Activated CD4-positive, alpha-beta memory T cell treated with anti-CD3 and anti-CD28 coated beads for 36 hours (primary cell): ENCODE measurements around the gene IMMP2L. TPM values are rescaled to one million over a fixed set of nuclear protein-coding genes. Genes with fewer than 3 reads are reported as not detected.

Source experiments
- CTCF ChIA-PET: fragments of 350-600 bp; sonication (Branson Sonifier 250); formaldehyde crosslinking; loops from one replicate; lab custom pipeline; 2021; ENCODE audit warnings: antibody characterized with exemption, inconsistent platforms; lab: Charles Lee
- POLR2A ChIA-PET: fragments of 350-600 bp; sonication (Branson Sonifier 250); formaldehyde crosslinking; loops from one replicate; lab custom pipeline; 2021; ENCODE audit warnings: antibody characterized with exemption; lab: Charles Lee
- DNase-seq: peaks from one replicate; pipeline ENCODE4 v3.0.0-alpha.2; 2020
- H3K27ac Mint-ChIP-seq: one replicate; pipeline ENCODE4 v1.8.0; 2021; ENCODE audit warnings: mixed read lengths
- H3K27me3 Mint-ChIP-seq: one replicate; pipeline ENCODE4 v1.8.0; 2021; ENCODE audit warnings: mixed read lengths
- H3K36me3 Mint-ChIP-seq: one replicate; pipeline ENCODE4 v1.8.0; 2021; ENCODE audit warnings: mixed read lengths
- H3K4me1 Mint-ChIP-seq: one replicate; pipeline ENCODE4 v1.8.0; 2021; ENCODE audit warnings: low read depth, mixed read lengths
- H3K4me3 Mint-ChIP-seq: one replicate; pipeline ENCODE4 v1.8.0; 2021; ENCODE audit warnings: mild to moderate bottlenecking, mixed read lengths
- H3K9me3 Mint-ChIP-seq: one replicate; pipeline ENCODE4 v1.8.0; 2021; ENCODE audit warnings: mixed read lengths
- intact Hi-C: fragments of 100-400 bp; cut with micrococcal nuclease; formaldehyde crosslinking; loops from one replicate; pipeline ENCODE4 v1.15.1; 2023
- total RNA-seq, 2 experiments: library from RNA; stranded (reverse); gene quantifications; one replicate each; pipeline ENCODE4 v1.2.3, GENCODE V29; 2021

Gene IMMP2L
- total RNA-seq, 2 experiments from 2014 or later = 14.4 to 20.5 TPM

DNA sequence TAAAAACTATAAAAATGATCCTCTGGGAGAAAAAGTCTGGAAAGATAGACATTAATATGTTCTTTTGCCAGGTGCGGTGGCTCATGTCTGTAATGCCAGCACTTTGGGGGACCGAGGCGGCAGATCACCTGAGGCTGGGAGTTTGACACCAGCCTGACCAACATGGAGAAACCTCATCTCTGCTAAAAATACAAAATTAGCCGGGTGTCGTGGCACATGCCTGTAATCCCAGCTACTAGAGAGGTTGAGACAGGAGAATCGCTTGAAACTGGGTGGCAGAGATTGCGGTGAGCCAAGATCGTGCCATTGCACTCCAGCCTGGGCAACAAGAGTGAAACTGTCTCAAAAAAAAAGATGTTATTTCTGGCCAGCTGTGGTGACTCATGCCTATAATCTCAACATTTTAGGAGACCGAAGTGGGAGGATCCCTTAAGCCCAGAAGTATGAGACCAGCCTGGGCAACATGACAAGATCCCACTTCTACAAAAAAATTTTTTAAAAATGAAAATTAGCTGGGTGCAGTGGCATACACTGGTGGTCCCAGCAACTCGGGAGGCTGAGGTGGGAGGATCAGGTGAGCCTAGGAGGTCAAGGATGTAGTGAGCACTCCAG is 573.3 kb downstream of the IMMP2L start:
- Mint-ChIP-seq H3K9me3 (no peaks in the 10 kb centered on the region), H3K4me1 (peaks cover 13% of the 10 kb centered on the region), H3K27me3 (no peaks in the 10 kb centered on the region), H3K27ac (no peak overlapping the region), H3K4me3 (no peak overlapping the region), H3K36me3 (no peaks in the 10 kb centered on the region)
- POLR2A ChIA-PET = no interaction called here
- CTCF ChIA-PET = no interaction called here
- no peak for DNase-seq
- intact Hi-C loops = no loop called here

DNA sequence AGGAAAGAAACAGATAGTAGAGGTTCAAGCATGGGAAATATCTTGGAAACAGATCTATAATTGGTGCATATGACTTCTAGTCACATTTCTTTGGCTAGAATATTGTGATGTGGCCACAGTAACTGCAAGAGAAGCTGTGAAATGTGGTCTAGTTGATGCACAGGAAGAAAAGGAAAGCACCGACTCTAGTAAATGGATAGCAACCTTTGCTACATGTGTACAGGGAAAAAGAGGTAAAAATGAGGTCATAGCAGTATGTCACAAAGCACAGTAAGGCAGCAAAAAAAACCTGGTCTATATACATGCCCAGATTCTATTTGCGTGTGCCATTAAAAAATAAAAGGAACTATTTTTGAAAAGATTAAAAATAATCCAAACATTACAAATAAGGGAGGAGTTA is 573.9 kb downstream of the IMMP2L start:
- POLR2A ChIA-PET = no interaction called here

DNA sequence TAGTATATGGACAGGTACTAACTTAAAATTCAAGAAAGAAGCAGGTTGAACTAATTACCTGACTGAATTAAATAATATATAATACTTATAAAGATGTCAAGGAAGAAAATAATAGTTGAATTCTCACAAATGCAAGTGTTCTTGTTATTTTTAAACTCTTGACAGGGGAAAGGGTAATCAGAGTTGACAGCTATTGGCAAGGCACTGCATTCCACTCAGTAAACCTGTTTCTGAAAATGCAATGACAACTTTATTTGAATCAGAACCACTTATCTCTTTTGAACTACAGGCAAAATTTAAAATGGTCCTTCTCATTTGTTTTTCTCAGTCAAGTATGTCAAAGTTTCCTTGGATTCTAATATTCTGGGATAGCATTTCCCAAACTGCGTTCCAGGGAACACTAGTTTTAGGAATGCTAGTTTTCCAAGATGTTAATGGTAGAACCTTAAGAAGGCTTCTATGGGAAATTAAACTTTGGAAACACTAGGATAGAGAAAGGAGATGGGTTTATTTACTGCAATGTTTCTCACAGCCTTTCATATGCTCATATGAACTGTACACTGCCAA is 575.1 kb downstream of the IMMP2L start:
- Mint-ChIP-seq H3K4me1 (no peaks in the 10 kb centered on the region), H3K27ac (no peak overlapping the region), H3K27me3 (no peaks in the 10 kb centered on the region), H3K9me3 (no peaks in the 10 kb centered on the region), H3K4me3 (no peak overlapping the region), H3K36me3 (no peaks in the 10 kb centered on the region)
- intact Hi-C loops = no loop called here
- CTCF ChIA-PET = no interaction called here
- DNase-seq = no peak
- POLR2A ChIA-PET = no interaction called here

More for the DNA sequence above, 573.9 kb downstream of the IMMP2L start:
- no peaks in the 10 kb centered on the region for H3K36me3 Mint-ChIP-seq
- no peak for DNase-seq
- intact Hi-C loops = no loop called here
- no peaks in the 10 kb centered on the region for H3K9me3 Mint-ChIP-seq
- CTCF ChIA-PET = no interaction called here
- no peaks in the 10 kb centered on the region for H3K27me3 Mint-ChIP-seq
- H3K27ac Mint-ChIP-seq = no peak overlapping the region
- H3K4me1 Mint-ChIP-seq = peaks cover 6% of the 10 kb centered on the region
- H3K4me3 Mint-ChIP-seq = no peak overlapping the region

DNA sequence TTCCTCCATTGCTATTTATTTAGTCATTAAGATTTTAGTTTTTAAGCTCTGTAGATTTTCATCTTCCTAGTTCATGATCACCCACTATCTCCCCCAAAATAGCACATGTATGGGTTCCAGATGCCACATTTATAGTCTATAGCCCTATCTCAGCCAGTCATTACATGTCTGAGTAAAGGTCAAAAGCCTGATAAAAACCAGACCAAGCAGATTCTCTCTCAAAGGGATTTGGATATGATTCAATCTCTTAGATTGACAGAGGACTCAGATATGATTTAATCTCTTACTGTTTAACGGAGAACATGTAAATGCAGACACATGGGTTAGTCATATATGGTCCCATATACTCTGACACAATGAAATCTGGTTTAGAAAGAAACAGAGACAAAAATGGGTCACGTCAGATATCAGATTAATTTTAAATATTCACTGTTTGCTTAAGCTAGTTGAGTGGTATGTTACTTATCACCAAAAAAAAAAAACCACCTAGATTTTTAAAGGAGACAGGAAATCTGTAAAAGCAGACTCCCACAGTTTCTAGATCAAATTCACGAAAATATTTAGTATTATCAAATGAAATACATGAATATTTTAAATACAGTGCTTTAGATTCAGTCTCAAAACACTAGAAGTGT is 578.4 kb downstream of the IMMP2L start:
- CTCF ChIA-PET = no interaction called here
- no peak overlapping the region for H3K4me3 Mint-ChIP-seq
- no peaks in the 10 kb centered on the region for H3K4me1 Mint-ChIP-seq
- intact Hi-C loops = no loop called here
- no peaks in the 10 kb centered on the region for H3K36me3 Mint-ChIP-seq
- POLR2A ChIA-PET = no interaction called here
- no peak for DNase-seq
- no peak overlapping the region for H3K27ac Mint-ChIP-seq
- no peaks in the 10 kb centered on the region for H3K27me3 Mint-ChIP-seq
- H3K9me3 Mint-ChIP-seq = no peaks in the 10 kb centered on the region

DNA sequence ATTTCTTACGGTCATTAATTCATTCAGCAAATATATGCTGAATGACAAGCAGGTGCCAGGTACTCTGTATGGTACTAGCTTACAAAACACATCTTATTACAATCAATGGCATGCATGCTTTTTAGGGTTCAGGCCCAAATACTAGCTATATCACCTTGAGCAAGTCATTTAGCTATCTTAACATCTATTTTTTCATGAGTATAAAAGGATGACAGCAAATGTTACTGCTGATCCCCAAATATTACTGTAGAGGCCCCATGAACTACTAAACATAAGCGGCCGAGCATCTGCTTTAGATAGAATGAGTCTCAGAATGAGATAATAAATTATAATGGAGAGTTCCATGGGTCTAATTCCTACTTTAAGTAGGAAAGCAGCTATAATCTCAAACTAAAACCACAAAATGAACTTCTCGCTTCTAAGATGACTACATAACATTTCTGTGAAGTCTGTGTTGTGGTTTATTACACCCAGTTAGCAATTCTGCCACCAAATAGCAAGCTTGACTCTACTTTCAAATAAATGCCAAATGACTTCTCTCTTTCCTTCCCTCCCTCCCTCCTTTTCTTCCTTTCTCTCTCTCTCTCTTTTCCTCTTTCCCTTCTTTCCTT is 585.1 kb downstream of the IMMP2L start:
- intact Hi-C loops = loop anchor here (1.0 to 2.0 kb wide), 3 partner anchors 34 to 106 kb away; no protein-coding TSS in a partner anchor

DNA sequence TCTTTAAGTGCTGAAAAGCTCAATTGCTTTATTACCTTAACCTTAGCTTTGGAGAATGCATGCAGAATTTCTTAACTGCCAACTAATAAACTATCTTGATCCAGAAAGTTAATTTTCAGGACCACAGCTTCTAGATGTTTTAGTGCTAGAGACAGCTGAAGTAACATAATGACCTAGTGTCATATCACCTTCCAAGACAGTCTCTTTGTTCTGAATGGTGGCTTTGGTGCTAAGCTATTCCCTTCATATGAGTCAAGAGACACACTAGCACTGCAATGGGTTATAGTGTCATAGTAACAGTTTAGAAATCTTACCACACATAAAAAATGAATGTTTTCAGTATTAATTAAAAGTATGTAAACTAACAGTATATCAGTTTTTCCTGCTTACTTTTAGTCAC is 586.8 kb downstream of the IMMP2L start:
- no peak for DNase-seq
- ChIA-PET CTCF (no interaction called here), POLR2A (no interaction called here)
- intact Hi-C loops = no loop called here
- no peaks in the 10 kb centered on the region for H3K27me3 Mint-ChIP-seq
- H3K9me3 Mint-ChIP-seq = no peaks in the 10 kb centered on the region
- H3K36me3 Mint-ChIP-seq = no peaks in the 10 kb centered on the region
- H3K4me3 Mint-ChIP-seq = no peak overlapping the region
- peaks cover 24% of the 10 kb centered on the region for H3K4me1 Mint-ChIP-seq
- no peak overlapping the region for H3K27ac Mint-ChIP-seq

More for the DNA sequence above, 585.1 kb downstream of the IMMP2L start:
- ChIA-PET CTCF (interaction anchor here (0.6 to 0.7 kb wide), 2 partner anchors 35 to 125 kb away, joined by 3 read pairs; no protein-coding TSS in a partner anchor), POLR2A (interaction anchor here (1.0 kb wide), 1 partner anchor 48 kb away, joined by 3 read pairs; no protein-coding TSS in a partner anchor)
- Mint-ChIP-seq H3K27ac (peak overlapping the region; percentile 59), H3K4me3 (peak overlapping the region; percentile 28), H3K27me3 (no peaks in the 10 kb centered on the region), H3K4me1 (peaks cover 24% of the 10 kb centered on the region), H3K36me3 (no peaks in the 10 kb centered on the region), H3K9me3 (no peaks in the 10 kb centered on the region)
- DNase-seq = no peak

DNA sequence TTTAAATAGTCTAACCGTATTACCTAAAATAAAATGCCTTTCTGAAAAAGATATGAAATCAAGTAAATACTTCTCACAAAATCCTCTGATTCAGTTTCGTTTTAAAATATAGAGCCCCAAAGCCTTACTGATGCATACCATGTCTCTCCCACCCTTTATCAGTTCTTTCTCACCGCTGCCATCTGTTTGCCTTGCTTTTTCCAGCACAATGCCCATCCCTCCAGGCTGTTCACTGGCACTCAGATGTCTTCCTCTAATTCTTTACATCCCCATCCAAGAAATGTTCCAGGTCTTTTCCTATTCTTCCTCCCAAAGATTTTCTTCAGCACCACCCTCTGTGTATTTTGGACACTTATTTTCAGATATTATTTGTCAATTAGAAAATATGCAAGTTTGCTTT is 587.9 kb downstream of the IMMP2L start:
- no peak for DNase-seq
- Mint-ChIP-seq H3K9me3 (no peaks in the 10 kb centered on the region), H3K27me3 (no peaks in the 10 kb centered on the region), H3K4me3 (no peak overlapping the region), H3K36me3 (no peaks in the 10 kb centered on the region), H3K27ac (no peak overlapping the region), H3K4me1 (peaks cover 24% of the 10 kb centered on the region)
- ChIA-PET CTCF (no interaction called here), POLR2A (no interaction called here)
- intact Hi-C loops = no loop called here

DNA sequence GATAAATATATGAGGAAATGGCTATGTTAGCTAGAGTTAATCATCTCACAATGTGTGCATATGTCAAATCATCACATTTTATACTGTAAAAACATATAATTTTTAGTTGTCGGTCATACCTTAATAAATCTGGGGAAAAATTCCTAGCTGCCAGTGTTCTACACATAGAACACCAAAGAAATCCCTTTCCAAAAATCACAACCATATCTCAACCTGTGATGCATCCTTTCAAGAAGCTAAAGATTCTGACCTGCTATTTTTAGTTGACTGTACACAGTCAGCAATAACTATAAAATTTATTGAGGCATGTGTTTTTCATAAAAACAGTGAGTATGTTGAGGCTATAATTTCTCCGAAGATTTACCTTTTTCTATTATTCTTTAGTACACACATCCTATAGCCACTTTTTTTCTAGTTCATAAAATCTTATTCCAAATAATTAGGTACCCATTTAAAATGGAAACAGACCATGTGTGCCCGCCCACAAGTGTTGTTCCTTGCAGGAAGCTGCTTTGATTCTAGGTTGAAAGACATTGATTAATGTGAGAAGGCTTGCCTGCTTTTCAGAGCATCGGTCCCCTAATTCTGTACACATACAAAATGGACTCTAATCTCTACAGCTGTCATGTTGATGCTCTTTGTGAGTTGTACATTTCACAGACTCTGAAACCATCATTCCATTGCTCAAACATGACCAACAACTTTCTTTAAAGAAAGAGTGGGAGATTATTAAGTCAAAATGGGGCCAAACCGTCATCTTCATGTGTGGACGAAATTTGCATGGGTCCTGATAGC is 588.9 kb downstream of the IMMP2L start:
- Mint-ChIP-seq H3K27me3 (no peaks in the 10 kb centered on the region), H3K4me3 (no peak overlapping the region), H3K4me1 (peaks cover 24% of the 10 kb centered on the region), H3K9me3 (no peaks in the 10 kb centered on the region), H3K36me3 (no peaks in the 10 kb centered on the region), H3K27ac (no peak overlapping the region)
- intact Hi-C loops = no loop called here
- no peak for DNase-seq
- POLR2A ChIA-PET = no interaction called here
- CTCF ChIA-PET = no interaction called here

DNA sequence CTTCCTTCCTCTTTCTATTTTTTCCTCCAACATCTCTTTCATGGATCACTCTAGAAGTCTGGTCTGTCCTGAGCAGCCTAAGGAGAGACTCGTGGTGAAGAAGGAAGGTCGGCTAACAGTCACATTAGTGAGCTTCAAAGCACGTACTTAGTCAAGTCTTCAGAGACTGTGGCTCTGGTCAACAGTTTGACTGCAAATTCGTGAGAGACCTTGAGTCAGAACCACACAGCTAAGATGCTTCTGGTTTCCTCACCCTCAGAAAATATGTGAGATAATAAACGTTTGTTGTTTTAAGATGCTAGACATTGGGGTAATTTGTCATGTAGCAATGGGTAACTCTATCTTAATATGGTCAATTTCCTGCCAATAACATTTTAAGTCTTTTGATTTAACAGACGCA is 597.5 kb downstream of the IMMP2L start:
- H3K4me3 Mint-ChIP-seq = no peak overlapping the region
- no peaks in the 10 kb centered on the region for H3K9me3 Mint-ChIP-seq
- no peak overlapping the region for H3K27ac Mint-ChIP-seq
- H3K36me3 Mint-ChIP-seq = no peaks in the 10 kb centered on the region
- no peaks in the 10 kb centered on the region for H3K4me1 Mint-ChIP-seq
- H3K27me3 Mint-ChIP-seq = no peaks in the 10 kb centered on the region
- DNase-seq = no peak
- intact Hi-C loops = no loop called here
- CTCF ChIA-PET = no interaction called here
- POLR2A ChIA-PET = no interaction called here

DNA sequence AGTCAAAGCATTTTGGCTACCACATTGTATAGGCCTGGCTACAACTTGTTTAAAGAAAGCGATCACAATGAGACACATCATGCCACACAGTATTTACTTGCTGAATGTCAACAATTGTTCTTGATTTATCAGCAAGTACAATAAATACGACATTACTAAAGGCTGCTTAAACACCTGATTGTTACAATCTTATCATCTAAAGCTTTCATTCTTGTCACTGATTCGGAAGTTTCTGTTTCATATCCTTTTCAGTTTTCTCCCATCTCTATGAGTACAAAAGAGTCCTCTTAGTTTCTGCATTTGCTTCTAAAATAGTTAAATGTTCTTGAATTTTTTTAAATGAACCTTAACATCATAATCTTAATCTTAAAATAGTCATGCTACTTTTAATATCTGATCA is 599.5 kb downstream of the IMMP2L start:
- Mint-ChIP-seq H3K27ac (no peak overlapping the region), H3K4me1 (no peaks in the 10 kb centered on the region), H3K4me3 (no peak overlapping the region), H3K36me3 (peaks cover 1% of the 10 kb centered on the region), H3K27me3 (no peaks in the 10 kb centered on the region), H3K9me3 (no peaks in the 10 kb centered on the region)
- no peak for DNase-seq
- intact Hi-C loops = no loop called here
- CTCF ChIA-PET = no interaction called here
- POLR2A ChIA-PET = no interaction called here

DNA sequence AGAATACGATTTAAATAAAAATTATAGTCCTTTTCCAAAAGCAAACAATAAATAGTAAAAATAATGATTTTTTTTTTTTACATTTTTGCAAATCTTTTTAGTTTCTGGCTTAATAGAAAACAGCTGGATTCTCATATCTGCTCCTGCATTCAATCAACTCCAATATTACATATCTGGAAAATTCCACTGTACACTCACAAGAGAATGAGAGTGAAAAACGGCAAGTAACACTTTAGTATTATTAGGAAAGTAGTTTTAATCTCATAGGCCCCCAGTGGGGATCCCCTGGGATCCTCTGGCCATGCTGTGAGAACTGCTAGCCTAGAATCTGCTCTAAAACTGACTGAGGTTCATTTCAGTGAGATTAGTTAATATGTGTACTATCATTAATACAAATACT is 599.9 kb downstream of the IMMP2L start:
- POLR2A ChIA-PET = no interaction called here
- no peaks in the 10 kb centered on the region for H3K27me3 Mint-ChIP-seq
- H3K36me3 Mint-ChIP-seq = peaks cover 1% of the 10 kb centered on the region
- H3K4me1 Mint-ChIP-seq = no peaks in the 10 kb centered on the region
- intact Hi-C loops = no loop called here
- no peak for DNase-seq
- H3K9me3 Mint-ChIP-seq = no peaks in the 10 kb centered on the region
- no peak overlapping the region for H3K4me3 Mint-ChIP-seq
- H3K27ac Mint-ChIP-seq = no peak overlapping the region
- CTCF ChIA-PET = no interaction called here

DNA sequence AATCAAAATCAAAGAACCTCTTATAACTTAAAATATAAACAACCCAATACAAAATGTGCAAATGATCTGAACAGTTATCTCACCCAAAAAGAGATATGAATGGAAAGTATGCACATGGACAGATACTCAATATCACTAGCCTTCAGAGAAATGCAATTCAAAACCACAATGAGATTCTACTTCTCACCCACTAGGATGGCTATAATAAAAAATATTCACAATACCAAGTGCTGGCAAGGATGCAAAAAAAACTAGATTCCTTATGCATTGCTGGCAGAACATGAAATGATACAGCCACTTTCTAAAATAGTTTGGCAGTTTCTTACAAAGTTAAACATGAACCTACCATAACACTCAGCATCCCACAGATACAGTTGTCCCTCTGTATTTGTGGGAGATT is 601.5 kb downstream of the IMMP2L start:
- Mint-ChIP-seq H3K36me3 (peaks cover 1% of the 10 kb centered on the region), H3K27ac (no peak overlapping the region), H3K9me3 (no peaks in the 10 kb centered on the region), H3K4me1 (no peaks in the 10 kb centered on the region), H3K27me3 (no peaks in the 10 kb centered on the region), H3K4me3 (no peak overlapping the region)
- ChIA-PET CTCF (no interaction called here), POLR2A (no interaction called here)
- no peak for DNase-seq
- intact Hi-C loops = no loop called here
